HG03135 (cell line): ENCODE measurements around the gene FBXO27.
"Not testable (repeated sequence)": the region's sequence is repeated elsewhere in the genome, so short reads cannot be mapped to it uniquely, and the experiment has no call there.

Experiments used
- ATAC-seq: cut with Tn5 transposase; IDR thresholded peaks from one replicate; pipeline ENCODE4 v1.9.1; 2021; ENCODE audit warnings: mild to moderate bottlenecking, moderate library complexity; ENCODE audit not compliant: unreplicated experiment

The FBXO27 gene

GRCh38 chr19:38989614-38990013 lies 42.7 kb downstream of the FBXO27 start:
- ATAC-seq = not testable (repeated sequence)

GRCh38 chr19:38989066-38989605 lies 43.2 kb downstream of the FBXO27 start:
- ATAC-seq = no peak

DNA sequence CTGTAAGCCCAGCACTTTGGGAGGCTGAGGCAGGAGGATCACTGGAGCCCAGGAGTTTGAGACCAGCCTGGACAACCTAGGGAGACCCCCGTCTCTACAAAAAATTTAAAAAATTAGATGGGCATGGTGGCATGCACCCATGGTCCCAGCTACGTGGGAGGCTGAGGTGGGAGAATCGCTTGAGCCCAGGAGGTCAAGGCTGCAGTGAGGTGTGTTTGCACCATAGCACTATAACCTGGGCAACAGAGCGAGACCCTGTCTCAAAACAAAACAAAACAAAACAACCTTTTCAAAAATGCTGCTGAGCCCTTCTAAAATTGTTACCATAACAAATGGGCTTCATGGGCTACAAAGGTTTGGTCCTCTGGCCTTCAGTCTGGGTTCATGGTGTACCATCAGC lies 43.7 kb downstream of the FBXO27 start:
- not testable (repeated sequence) for ATAC-seq

DNA sequence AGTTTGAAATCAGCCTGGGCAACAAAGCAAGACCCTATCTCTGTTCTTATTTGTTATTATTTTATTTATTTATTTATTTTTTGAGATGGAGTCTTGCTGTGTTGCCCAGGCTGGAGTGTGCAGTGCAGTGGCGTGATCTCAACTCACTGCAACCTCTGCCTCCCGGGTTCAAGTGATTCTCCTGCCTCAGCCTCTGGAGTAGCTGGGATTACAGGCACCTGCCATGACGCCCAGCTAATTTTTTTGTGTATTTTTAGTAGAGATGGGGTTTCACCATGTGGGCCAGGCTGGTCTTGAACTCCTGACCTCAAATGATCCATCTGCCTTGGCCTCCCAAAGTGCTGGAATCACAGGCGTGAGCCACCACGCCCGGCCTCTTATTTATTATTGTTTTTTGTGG lies 44.6 kb downstream of the FBXO27 start:
- not testable (repeated sequence) for ATAC-seq

DNA sequence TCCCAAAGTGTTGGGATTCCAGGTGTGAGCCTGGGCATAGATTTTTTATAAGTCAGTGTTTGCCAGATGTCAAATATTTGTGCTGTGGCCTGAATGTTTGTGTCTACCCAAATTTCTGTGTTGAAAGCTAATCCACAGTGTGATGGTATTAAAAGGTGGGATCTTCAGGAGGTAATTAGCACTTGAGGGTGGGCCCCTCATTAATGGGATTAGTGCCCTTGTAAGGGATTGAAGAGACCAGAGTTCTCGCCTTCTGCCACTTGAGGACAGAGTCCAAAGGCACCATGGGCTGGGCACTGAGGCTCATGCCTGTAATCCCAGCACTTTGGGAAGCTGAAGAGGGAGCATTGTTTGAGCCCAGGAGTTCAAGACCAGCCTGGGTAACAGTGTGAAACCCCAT lies 47.1 kb downstream of the FBXO27 start:
- no peak for ATAC-seq

- ATAC-seq = no peak
These were observed 51.6 kb downstream of the FBXO27 start for GRCh38 chr19:38980583-38981374.

DNA sequence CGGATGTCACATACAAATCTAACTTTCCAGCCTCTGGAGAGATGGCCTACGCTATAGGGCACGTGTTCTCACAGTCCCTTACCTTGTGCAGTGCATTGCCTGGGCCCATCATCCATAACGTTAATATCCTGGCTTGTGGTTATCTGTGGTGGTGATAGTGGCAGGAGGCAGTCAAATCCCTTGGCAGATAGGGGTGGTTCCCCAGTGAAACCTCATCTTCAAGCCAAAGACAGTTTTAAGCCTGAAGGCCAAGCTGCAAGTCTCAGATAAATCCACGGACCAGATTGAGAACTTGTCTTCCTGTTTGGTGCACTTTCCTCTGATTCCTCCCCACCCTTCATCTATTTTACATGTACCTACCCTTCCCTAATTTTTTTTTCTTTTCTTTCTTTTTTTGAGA lies 52.5 kb downstream of the FBXO27 start:
- ATAC-seq = no peak

GRCh38 chr19:38978326-38978689 lies 54.0 kb downstream of the FBXO27 start:
- ATAC-seq = no peak

DNA sequence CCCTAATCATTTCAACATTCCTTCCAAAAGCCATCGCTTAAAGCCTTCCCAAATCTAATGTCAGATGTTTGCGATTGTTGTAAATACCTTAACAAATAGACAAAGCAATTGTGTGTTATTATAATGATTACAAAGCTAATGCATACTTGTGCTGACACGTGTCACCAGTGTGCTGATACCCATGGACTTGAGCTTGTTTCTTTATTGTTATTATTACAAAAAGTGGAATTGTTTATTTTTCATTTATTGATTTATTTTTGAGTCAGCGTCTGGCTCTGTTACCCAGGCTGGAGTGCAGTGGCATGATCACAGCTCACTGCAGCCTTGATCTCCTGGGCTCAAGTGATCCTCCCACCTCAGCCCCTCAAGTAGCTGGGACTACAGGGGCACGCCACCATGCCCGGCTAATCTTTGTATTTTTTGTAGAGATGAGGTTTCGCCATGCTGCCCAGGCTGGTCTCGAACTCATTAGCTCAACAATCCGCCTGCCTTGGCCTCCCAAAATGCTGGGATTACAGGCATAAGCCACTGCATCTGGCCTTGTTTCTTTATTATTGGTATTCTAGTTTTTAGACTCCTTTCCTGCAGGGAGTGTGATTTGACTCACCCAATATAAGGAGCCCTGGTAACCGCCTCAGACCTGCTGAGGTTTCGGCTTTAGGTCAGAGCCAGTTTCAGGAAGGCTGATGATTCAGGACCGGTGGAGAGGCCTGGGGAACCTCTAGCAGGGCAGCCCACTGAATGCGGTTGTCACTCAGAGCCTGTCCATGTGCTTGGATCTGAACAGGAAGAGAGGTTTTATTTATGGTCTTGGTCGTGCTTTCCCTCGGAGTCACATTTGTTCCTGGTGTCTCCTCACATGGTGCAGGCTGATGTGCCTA lies 54.7 kb downstream of the FBXO27 start:
- peak; percentile 85 for ATAC-seq

- ATAC-seq = no peak
These were observed 56.5 kb downstream of the FBXO27 start for GRCh38 chr19:38975861-38976271.

GRCh38 chr19:38975214-38975860 lies 57.0 kb downstream of the FBXO27 start, which contains the start of gene FBXO17:
Gene FBXO17, minus strand, starts transcription at chr19:38975742. Its CDS starts 25,423 bp downstream, at chr19:38950319.
- ATAC-seq = no peak

- no peak for ATAC-seq
These were observed 57.6 kb downstream of the FBXO27 start for GRCh38 chr19:38974624-38975213.
